Glomerular visceral epithelial cell (primary cell): ENCODE data around the gene BNC2.

Experiments
- DNase-seq: peaks from one replicate; pipeline ENCODE4 v3.0.0-alpha.2; 2016; ENCODE audit errors: extremely low spot score

BNC2 gene

DNA sequence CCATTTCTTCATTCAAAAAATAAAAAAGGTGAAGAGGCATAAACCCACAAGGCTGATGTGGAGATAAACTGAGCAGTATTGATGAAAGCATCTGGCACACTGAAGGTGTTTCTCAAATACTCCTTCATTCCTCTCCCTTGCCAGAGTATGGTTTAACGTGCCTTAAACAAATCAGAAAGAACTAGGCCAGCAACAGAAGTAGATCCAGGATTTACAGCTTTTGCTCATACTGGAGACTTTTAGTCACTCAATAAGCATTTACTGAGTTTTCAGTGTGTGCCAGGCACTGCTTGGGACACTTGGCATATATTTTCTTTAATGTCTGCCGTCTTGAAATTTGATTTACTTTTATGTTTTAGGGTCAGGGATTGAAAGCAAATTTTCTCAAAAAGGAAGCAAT lies 53.0 kb downstream of the BNC2 start:
- no peak for DNase-seq

DNA sequence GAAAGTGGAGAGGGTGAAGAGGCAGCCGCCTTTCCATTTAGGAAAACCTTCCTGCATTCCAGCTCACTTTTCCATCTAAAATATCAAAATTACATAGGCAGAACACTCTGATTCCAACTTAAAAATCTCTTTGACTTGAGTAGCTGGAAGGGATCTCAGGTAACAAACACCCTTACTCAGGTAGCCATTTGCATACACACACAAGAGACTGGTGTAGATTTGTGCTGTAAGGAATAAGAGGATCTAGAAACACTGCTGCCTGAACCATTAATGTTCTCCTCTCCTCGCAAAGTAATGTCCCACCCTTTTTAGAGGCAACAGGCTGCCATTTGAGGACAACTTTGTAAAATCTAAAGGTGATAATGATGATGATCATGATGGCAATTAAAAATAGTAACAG lies 53.5 kb downstream of the BNC2 start:
- no peak for DNase-seq

DNA sequence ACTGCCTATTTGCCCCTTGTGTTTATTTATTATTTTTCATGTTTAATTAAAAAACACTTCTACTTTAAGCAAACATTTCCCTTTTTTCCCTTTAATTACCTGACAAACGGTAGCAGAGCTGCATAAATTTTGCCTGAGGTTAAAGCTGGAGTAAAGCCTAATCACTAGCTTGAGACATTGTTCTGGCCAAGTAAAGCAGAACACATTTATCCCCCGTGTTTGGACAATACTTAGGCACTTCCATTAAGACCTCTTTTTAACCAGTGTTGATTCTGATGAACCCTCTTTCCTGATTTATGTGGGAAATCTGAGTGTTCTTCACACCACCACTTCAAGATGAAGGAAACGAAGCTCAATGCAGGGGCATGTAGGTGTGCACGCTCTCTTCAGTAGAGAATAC lies 54.5 kb downstream of the BNC2 start:
- no peak for DNase-seq

DNA sequence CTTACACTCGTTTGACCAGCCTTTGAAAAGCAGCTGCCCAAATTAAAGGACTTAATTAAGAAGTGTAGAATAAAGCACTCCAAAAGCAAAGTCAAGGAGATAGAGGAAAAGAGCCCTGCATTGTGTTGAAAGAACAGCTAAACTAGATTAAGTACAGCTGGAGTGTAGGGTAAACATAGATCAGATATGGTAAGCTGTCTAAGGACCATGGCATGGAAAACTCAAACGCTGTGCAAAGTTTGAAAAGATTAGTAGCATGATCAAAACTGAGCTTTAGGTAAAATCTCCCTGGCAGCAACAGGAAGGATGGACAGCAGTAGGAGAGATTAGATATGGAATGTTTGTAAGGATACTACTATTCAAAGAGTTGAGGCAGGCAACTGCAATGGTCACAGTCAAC lies 55.4 kb downstream of the BNC2 start:
- DNase-seq = no peak

DNA sequence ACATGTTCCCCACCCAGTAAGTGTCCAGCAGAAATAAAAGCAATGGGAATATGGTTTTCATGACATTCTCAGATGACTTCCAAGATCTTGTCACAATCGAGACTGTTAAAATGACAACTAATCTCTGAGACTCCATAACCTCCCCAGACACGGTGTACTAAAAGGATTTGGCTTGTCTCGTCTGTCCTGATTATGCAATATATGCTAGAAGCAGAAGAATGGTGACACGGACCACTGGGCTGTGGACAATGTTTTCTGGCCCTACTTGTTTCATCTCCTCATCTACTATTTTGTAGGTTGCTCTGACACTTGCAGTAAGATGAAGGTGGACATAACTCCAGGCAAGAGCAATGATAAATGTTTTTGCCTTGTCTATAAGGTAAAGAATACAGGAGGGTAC lies 56.6 kb downstream of the BNC2 start:
- no peak for DNase-seq

DNA sequence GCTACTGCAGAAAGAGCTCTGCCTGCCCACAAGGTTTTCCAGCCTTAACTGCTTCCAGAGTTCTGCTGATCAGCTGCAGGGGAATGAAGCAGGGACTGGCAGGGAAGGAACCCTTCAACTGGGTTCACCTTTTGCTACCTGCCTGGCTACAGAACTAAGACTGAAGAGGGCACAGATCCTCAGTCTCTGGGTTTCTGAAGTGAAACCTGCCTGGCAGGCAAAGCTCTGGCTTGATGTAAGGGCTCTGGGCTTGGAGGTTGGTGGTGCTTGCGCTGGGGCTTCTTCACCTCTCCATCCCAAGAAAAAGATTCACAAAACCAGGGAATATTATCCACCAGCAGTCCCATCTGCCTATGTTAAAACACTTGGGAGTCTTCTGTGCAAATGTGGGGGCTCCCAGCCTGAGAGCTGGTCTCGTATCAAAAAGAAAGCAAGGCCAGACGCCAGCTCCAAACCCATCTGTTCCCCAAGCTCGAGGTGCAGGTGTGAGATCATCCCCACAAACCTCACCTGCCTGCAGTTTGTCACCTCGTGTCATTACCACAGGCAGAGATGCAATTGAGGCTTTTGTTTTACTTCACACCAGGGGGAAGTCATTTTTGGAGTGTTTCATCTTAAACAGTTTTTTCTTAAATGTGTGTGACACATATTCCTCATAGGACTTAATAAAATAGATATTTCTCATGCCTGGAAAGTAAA lies 58.3 kb downstream of the BNC2 start:
- no peak for DNase-seq

DNA sequence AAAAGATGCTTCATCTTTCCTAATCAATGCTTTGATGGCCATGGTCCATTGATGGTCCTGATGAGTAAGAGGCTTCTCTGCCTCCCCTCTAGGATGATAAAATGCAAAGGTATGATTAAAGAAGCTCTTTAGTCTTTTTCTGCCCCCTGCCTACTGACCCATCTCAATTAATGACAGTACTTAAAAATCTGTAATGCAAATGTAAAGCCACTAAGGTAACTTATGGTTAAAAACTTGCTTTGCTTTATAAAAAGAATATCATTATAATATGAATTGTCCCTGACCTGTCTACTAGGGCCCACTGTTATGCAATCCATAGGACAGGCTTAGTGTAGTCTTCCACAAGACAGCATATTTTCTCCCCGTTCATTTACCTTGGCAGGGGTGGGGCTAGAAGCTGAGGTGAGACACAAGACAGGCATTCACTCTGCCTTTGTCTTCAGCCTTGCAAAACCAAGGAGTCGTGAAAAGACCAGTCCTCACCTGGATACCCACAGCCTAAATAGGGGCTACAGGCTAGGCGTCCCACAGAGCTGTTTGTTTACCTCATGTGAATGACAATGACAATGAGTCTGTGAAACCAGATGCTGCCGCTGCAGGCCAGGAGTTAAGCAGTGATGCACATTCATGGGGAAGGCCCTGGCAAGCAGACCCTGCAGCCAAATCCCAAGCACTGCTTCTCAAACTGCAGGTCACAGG lies 60.4 kb downstream of the BNC2 start:
- DNase-seq = no peak

DNA sequence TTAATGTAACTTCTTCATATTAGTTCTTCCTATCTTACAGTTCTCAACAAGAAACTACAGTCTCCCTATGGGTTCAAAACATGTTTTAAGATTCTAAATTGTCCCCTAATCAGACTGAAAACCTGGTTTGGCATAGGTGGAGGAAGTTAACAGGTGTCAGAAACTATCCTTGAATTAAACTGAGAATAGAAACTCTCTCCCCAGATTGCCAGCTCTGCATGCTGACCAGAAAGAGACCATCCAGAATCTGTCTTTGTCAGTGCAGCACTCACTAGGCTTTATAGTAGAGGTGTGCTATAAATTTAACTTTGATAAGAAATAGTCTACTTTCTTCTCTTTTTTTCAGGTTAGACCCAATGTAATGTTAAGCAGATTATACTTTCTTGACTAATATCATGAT lies 63.8 kb downstream of the BNC2 start:
- DNase-seq = no peak

DNA sequence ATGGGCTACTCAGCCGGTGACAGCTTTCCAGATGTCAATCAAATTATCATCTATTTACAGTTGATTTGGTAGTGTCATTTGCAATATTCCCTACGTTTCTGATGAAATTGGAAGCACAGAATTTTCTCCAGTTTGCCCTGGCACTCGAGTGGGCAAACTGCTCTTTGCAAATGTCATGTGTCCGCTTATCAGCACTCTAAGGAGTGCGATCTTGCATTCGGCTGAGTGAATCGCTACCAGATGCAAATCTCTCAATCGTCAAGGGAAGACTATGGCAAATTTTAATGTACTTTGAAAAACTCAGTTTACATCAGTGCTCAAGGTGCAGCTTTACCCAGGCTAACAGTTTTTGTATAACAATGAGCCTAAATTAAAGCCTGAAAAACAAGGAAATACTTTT lies 66.8 kb downstream of the BNC2 start:
- no peak for DNase-seq

DNA sequence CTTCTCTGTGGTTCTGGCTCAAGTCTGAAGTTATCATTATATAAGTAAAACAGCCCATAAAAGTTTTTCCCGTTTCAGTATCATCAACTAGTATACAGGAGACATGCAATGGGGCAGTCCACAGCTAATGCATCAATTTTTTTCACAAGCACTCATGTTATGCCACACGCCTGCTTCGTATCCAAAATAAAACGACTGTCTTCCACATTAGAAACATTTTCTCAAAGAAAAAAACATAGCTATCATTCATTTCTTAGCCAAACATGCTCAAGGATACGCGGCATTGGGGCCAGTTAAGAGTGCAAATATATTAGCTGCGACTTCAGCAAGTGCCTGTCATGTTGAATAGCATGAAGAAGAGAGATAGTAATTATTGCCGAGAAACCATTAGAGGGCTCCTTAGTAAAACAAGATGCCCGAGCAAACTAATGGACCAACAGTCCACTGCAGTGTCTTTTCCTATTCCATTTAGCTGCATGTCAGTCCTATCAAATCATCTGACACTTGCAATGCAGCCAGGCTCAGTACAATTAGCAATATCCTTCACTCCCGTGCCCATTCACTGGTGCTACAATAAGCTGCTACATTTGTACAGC lies 68.5 kb downstream of the BNC2 start:
- no peak for DNase-seq

DNA sequence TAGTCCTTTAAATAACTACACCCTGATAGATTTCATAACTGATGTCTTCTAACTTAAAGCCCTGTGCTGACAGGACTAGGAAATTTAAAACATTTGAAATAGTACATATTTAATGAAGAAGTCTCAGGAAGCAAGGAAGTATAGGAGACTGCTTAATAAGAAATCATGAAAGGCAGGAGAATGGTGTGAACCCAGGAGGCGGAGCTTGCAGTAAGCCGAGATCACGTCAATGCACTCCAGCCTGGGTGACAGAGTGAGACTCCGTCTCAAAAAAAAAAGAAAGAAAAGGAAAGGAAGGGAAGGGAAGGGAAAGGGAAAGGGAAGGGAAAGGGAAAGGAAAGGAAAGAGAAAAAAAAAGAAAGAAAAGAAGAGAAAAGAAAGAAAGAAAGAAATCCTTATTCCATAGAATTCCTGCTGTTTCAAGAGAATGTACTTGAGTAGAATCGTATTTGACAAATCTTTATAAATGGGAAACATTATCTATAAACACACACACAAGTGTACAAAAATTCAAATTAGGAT lies 74.1 kb downstream of the BNC2 start:
- DNase-seq = no peak

DNA sequence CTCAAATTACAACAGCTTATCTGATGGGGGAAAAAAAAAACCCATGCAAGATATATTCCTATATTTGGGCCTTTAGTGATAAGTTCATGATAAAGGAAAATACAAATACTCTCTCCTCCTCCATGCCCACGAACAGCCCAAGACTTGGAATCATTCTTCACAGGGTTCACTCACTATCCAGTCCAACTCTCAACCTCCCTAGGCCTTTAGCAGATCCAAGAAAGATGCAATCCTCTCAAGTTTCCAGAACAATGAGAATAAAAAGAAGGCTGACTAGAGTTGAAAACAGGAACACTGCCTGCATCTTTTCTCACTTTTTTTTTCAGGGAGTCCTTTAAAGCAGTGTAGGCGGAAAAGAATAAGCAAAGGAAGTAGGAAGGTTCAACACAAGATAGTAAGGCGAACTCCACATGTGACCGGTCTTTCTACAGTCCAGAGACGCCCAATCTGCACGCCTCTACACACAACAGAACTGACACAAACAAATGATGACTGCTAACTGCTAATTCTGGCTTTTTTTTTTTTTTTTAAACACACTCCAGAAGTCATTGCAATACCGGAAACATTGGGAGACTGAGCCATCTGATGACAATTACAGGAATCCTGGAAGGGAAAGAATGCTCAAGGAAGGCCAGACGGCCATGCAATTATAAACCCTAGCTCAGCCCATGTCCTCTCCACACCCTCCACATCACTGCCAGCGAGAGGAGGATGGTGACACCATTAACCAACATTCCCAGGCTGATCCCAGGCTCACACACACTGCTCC lies 75.4 kb downstream of the BNC2 start:
- DNase-seq = peak; percentile 9

DNA sequence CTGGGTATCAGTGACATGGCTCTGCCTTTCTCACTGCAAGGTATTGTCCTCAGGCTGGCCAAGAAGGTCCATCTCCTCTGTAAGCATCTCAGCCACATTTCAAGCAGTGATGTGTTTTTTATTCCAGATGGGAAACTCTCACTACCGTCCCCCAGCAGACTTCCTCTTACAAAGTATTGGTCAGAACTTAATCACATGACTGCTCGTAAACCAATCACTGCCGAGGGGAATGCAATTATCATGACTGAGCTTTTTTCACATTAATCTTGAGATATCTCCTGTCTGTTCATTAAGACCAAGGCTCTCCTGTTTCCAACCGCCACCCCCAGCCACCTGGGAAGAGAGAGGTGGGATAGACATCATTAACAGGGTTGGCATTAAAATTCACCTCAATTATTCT lies 76.4 kb downstream of the BNC2 start:
- DNase-seq = no peak

DNA sequence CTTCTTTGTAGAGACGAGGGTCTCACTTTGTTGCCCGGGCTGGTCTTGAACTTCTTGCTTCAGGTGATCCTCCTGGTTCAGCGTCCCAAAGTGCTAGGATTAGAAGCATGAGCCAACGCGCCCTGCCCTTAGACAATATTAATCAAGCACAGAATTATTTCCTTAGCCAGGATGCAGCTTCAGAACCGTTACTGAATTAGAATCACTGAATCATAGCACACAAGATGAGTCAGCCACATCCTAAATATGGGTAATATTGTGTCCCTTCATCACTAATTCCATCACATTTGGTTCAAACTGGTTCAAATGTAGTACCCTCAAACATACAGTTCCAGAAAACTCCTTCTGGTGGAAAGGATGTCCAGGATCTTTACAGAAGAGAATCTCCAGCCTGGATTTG lies 82.7 kb downstream of the BNC2 start:
- DNase-seq = no peak

DNA sequence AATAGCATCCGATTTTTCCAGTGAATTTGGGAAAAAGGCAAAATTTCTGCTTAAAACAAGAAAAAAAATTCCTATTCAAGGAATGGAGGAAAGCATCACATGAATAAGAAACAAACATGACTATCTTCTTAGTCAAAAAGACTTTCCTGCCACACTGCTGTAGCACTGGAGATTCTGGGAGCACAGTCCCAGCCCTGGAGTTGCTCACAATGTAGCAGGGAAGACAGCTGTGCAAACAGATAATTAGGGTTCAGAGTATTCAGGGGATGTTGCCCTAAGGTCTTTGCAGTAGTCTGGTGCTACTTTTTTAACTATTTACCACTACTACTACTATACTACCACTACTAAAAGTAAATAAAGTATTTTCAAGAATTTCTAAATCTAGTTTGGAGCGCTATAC lies 86.5 kb downstream of the BNC2 start:
- no peak for DNase-seq

DNA sequence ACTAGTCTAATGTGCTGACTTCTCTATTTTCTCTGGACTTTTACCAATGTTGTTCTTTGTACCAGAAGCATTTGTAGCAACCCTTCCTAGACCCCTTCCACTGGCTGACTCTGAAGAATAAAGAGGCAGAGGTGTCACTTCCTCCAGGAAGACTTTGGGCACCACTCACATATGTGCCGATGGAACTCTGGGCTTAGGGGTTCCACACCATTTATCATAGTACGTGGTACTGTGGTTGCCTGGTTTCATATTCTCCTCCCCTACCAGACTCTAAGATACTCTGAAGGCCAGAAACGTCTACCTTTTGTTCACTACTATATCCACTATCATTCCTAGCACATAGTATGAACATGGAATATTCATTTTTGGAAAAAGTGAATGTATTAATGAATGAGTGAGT lies 88.0 kb downstream of the BNC2 start:
- no peak for DNase-seq

DNA sequence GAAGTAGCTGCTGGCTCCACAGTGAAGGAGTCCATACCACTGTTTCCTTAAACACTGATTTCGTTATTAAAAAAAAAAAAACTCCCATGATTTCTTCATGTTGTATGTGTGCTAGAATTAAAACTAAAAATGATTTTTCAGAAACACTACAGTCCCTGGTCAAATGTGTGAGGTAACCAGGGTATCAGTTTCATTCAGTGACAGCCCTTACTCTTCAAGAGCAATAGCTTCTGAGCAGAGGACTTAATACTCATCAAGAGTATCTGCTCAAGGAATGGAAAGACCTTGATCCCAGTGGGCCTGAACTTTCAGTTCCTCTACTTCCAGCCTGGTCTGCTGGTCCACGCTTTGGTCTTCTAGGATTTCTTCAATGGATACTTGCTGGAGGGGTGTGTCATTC lies 95.1 kb downstream of the BNC2 start:
- no peak for DNase-seq

DNA sequence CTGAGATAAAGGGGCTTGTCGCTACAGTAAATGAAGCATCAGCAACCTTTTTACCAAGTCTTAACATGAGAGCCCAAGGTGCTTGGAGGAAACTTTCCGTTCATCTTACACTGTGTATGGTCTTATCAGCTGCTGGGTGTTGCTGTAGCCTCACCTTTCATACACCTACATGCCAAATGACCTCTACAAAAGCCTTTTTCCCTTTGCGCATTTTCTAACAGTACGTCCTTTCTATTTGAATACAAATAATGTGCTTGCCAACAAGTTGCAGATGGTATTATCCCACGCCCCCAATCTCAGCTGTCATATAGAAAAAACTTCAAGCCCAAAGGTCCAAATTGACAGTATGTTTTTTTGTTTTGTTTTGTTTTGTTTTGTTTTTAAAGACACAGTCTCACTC lies 96.9 kb downstream of the BNC2 start:
- no peak for DNase-seq

DNA sequence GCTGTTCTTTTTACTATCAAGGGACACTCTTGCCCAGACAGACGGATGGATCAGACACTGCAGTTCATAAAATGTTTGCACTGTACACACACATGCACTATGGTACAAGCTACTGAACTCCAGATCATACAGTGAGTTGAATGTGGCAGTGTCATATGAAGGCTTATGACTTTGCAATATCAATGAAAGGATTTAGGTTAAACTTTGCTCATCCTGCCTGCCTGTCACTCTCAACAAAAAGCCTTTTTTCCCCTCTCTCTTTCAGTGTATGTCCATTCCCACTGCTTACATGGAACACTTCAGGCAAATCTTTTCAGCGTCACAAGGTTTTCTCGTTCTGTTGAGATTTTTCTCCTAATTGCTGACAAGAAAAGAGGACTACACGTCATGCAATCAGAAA lies 97.4 kb downstream of the BNC2 start:
- DNase-seq = no peak

DNA sequence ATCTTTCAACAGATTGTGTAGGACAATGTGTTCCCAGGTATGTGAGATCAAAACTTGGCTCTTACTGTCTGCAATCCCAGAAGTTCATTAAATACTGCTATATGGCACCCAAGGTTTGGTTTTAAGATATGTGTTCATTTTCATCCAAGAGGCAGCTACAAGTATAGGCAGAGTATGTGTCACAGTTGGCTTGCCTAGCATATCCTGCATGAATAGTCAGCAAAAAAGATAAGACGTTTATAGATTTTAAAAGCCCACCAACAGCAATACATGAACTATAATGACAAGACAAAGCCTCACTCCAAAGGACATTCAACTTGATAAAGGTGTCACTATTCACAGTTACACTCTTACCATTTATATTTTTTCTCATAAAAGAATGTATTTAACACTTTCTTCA lies 99.1 kb downstream of the BNC2 start:
- DNase-seq = no peak

DNA sequence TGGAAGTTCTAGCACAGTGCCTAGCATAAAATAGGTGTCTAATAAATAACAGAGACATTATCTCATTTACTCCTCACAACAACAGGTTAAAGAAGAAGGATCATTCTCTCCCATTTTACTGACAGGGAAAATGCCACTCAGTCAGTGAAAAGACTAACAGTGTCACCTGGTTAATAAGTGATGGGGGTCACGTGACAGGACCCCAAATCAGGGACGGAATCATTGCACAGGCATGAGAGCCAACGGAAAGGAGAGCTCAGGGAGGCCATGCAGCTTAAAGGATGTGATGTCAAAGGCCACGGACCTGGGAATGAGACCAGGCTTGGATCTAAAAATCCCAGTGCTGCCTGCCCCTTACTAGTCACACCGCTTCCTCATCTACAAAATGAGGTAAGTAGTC lies 101.2 kb downstream of the BNC2 start:
- DNase-seq = peak; percentile 51

DNA sequence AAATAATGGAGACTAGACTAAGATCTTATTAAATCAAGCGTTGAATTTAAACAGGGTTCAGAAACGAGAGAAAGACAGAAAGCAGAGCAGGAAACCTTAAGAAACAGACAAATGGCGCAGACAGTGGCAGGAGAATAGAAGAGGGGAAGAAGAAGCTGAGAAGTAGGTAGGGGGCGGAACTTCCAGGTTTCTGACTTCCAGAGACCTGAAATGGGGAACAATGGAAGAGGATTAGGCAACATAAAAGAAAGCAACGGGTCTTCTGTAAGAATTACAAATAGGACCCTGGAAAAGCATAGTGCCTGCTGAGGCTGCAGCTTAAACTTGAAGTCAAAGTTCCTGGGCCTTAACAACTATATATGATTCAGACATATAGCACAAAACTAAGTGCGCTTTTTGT lies 101.7 kb downstream of the BNC2 start:
- DNase-seq = no peak

DNA sequence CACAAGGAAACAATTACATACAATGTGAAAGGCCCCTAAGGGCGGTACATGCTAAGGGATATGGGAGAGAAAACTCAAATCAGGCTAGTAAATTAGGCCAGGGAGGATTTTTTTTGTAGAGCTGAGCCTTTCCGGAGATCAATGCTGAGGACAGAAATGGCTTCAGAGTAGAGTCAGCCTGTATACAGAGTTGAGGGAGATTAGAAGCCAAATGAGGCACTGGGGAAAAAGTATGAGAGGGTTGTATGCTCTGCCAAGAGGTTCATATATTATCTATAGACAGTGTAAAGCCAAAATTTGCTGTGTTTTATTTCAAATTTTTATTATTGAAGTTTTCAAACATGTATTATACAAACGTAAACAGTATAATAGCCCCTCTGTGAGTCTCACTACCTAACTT lies 103.1 kb downstream of the BNC2 start:
- no peak for DNase-seq
